MCF 10A (cell line): Measurements from ENCODE around the gene NEURL1. TPM values are rescaled to one million over a fixed set of nuclear protein-coding genes. Genes with fewer than 3 reads are reported as not detected.

ENCODE experiments used
- BruUV-seq: library from RNA; stranded (reverse); fragments of 400-500 nt; replicated peaks from 2 replicates; lab custom pipeline; 2021; lab: Mats Ljungman, UMichigan
- CTCF ChIA-PET: fragments of 300-600 bp; sonication (Branson Sonifier 250); formaldehyde crosslinking; extraction: SDS; loops from one replicate; lab custom pipeline; 2021; ENCODE audit warnings: antibody characterized with exemption, inconsistent platforms; lab: Yijun Ruan, JAX
- POLR2A ChIA-PET: fragments of 300-600, 350-650 bp; sonication (Branson Sonifier 250); formaldehyde crosslinking; extraction: SDS; loops from one replicate; lab custom pipeline; 2020; ENCODE audit warnings: antibody characterized with exemption, inconsistent platforms; lab: Yijun Ruan, JAX
- DNase-seq: peaks from one replicate; pipeline ENCODE4 v3.0.0-alpha.2; 2018; ENCODE audit not compliant: unreplicated experiment
- H3K27ac Mint-ChIP-seq: one replicate; pipeline ENCODE4 v1.8.0; 2022; ENCODE audit warnings: mild to moderate bottlenecking, low read depth, mixed read lengths; ENCODE audit not compliant: unreplicated experiment
- H3K27me3 Mint-ChIP-seq: one replicate; pipeline ENCODE4 v1.8.0; 2022; ENCODE audit warnings: mixed read lengths; ENCODE audit not compliant: insufficient read depth, unreplicated experiment
- H3K36me3 Mint-ChIP-seq: one replicate; pipeline ENCODE4 v1.8.0; 2022; ENCODE audit warnings: mild to moderate bottlenecking, moderate library complexity, mixed read lengths; ENCODE audit not compliant: insufficient read depth, unreplicated experiment
- H3K4me1 Mint-ChIP-seq: one replicate; pipeline ENCODE4 v1.8.0; 2022; ENCODE audit warnings: mixed read lengths; ENCODE audit not compliant: insufficient read depth, unreplicated experiment
- H3K4me3 Mint-ChIP-seq: one replicate; pipeline ENCODE4 v1.8.0; 2022; ENCODE audit warnings: mild to moderate bottlenecking, moderate library complexity, mixed read lengths; ENCODE audit not compliant: unreplicated experiment
- H3K9me3 Mint-ChIP-seq: one replicate; pipeline ENCODE4 v1.8.0; 2022; ENCODE audit warnings: mixed read lengths; ENCODE audit not compliant: unreplicated experiment
- CTCF ChIP-seq: fragments of 200-600 bp; IDR thresholded peaks from one replicate; pipeline ENCODE4 v1.8.0; 2022; ENCODE audit warnings: antibody characterized with exemption, mild to moderate bottlenecking; ENCODE audit not compliant: unreplicated experiment
- intact Hi-C: fragments of 100-400 bp; cut with micrococcal nuclease; formaldehyde crosslinking; loops from 2 replicates; pipeline ENCODE4 v1.14.1; 2022
- total RNA-seq: library from RNA; stranded (reverse); gene quantifications from 2 replicates; pipeline ENCODE4 v1.2.3, GENCODE V29; 2022

NEURL1 gene
- total RNA-seq, 1 experiment from 2014 or later = not detected

- no peaks in the 10 kb centered on the region for H3K9me3 Mint-ChIP-seq
- H3K36me3 Mint-ChIP-seq = peaks cover 7% of the 10 kb centered on the region
- no peaks in the 10 kb centered on the region for H3K27me3 Mint-ChIP-seq
- H3K4me1 Mint-ChIP-seq = peaks cover 5% of the 10 kb centered on the region
- H3K4me3 Mint-ChIP-seq = no peak overlapping the region
- DNase-seq = no peak
- intact Hi-C loops = no loop called here
- CTCF ChIA-PET = interaction anchor here (1.9 kb wide), 1 partner anchor 48 kb away, joined by 8 read pairs; no protein-coding TSS in a partner anchor
- no peak for TF ChIP-seq CTCF
- POLR2A ChIA-PET = interaction anchor here (0.5 to 0.6 kb wide), 2 partner anchors 14 to 523 kb away, joined by 4 to 5 read pairs; no protein-coding TSS in a partner anchor
- BruUV-seq = no TSS peak
- no peak overlapping the region for H3K27ac Mint-ChIP-seq
Observed at GRCh38 chr10:103637927-103638557, 144.5 kb downstream of the NEURL1 start.

- Mint-ChIP-seq H3K36me3 (no peaks in the 10 kb centered on the region), H3K27ac (no peak overlapping the region), H3K4me3 (no peak overlapping the region), H3K4me1 (peaks cover 5% of the 10 kb centered on the region), H3K9me3 (no peaks in the 10 kb centered on the region), H3K27me3 (no peaks in the 10 kb centered on the region)
- ChIA-PET CTCF (no interaction called here), POLR2A (no interaction called here)
- TF ChIP-seq CTCF = no peak
- BruUV-seq = no TSS peak
- DNase-seq = no peak
- intact Hi-C loops = no loop called here
Observed at GRCh38 chr10:103638948-103639347, 145.4 kb downstream of the NEURL1 start.

GRCh38 chr10:103640436-103641181 is 147.1 kb downstream of the NEURL1 start:
- no peak overlapping the region for H3K27ac Mint-ChIP-seq
- BruUV-seq = no TSS peak

More at GRCh38 chr10:103640436-103641181, 147.1 kb downstream of the NEURL1 start:
- Mint-ChIP-seq H3K4me3 (no peak overlapping the region), H3K9me3 (no peaks in the 10 kb centered on the region), H3K27me3 (no peaks in the 10 kb centered on the region), H3K4me1 (peaks cover 5% of the 10 kb centered on the region), H3K36me3 (peaks cover 7% of the 10 kb centered on the region)
- DNase-seq = no peak
- ChIA-PET CTCF (interaction anchor here (0.5 to 0.6 kb wide), 2 partner anchors 29 to 35 kb away, joined by 3 read pairs; no protein-coding TSS in a partner anchor), POLR2A (no interaction called here)
- intact Hi-C loops = no loop called here
- TF ChIP-seq CTCF = no peak
